Measurements from ENCODE around the gene LTBP1. TPM values are rescaled to one million over a fixed set of nuclear protein-coding genes. Genes with fewer than 3 reads are reported as not detected.

LTBP1 gene
- total RNA-seq, 1 donor from 2014 or later, result 48.4 TPM

- H3K27ac ChIP-seq, result no peak overlapping the region
- no peak overlapping the region for H3K4me3 ChIP-seq
- TF ChIP-seq CTCF (IDR thresholded peaks at IDR 0.05) (no peak), POLR2A (IDR thresholded peaks at IDR 0.05) (no peak), POLR2AphosphoS5 (IDR thresholded peaks at IDR 0.05; ENCODE audit: insufficient read depth in 1 of 2, low read depth in 1 of 2) (no peak)
- DNase-seq (ENCODE audit: extremely low spot score in 2 of 2), result no peak
- no peaks in the 10 kb centered on the region for H3K36me3 ChIP-seq
- H3K27me3 ChIP-seq, result no peaks in the 10 kb centered on the region
- no peaks in the 10 kb centered on the region for H3K9me3 ChIP-seq
- intact Hi-C loops (cut with DNase I), result no loop called here
- no peaks in the 10 kb centered on the region for H3K4me1 ChIP-seq
Measured at GRCh38 chr2:32986480-32986879, 39.7 kb downstream of the LTBP1 start.

GRCh38 chr2:32988525-32988924 lies 41.8 kb downstream of the LTBP1 start:
- no peak for DNase-seq (ENCODE audit: extremely low spot score in 2 of 2)
- intact Hi-C loops (cut with DNase I), result no loop called here

GRCh38 chr2:32990556-32990955 lies 43.8 kb downstream of the LTBP1 start:
- intact Hi-C loops (cut with DNase I), result no loop called here
- Histone ChIP-seq H3K4me3 (no peak overlapping the region), H3K27me3 (no peaks in the 10 kb centered on the region), H3K27ac (no peak overlapping the region), H3K36me3 (no peaks in the 10 kb centered on the region), H3K4me1 (no peaks in the 10 kb centered on the region), H3K9me3 (no peaks in the 10 kb centered on the region)
- DNase-seq (ENCODE audit: extremely low spot score in 2 of 2), result no peak
- no peak for TF ChIP-seq POLR2A (IDR thresholded peaks at IDR 0.05)
- no peak for TF ChIP-seq POLR2AphosphoS5 (IDR thresholded peaks at IDR 0.05; ENCODE audit: insufficient read depth in 1 of 2, low read depth in 1 of 2)
- TF ChIP-seq CTCF (IDR thresholded peaks at IDR 0.05), result no peak

More at GRCh38 chr2:32988525-32988924, 41.8 kb downstream of the LTBP1 start:
- Histone ChIP-seq H3K27me3 (no peaks in the 10 kb centered on the region), H3K36me3 (no peaks in the 10 kb centered on the region), H3K4me3 (no peak overlapping the region), H3K9me3 (no peaks in the 10 kb centered on the region), H3K27ac (no peak overlapping the region), H3K4me1 (no peaks in the 10 kb centered on the region)
- no peak for TF ChIP-seq POLR2AphosphoS5 (IDR thresholded peaks at IDR 0.05; ENCODE audit: insufficient read depth in 1 of 2, low read depth in 1 of 2)
- no peak for TF ChIP-seq CTCF (IDR thresholded peaks at IDR 0.05)
- TF ChIP-seq POLR2A (IDR thresholded peaks at IDR 0.05), result no peak

GRCh38 chr2:32991091-32991845 lies 44.5 kb downstream of the LTBP1 start:
- H3K4me1 ChIP-seq, result no peaks in the 10 kb centered on the region
- no peak overlapping the region for H3K27ac ChIP-seq
- no peak for DNase-seq (ENCODE audit: extremely low spot score in 2 of 2)
- H3K36me3 ChIP-seq, result no peaks in the 10 kb centered on the region
- H3K9me3 ChIP-seq, result no peaks in the 10 kb centered on the region
- TF ChIP-seq CTCF (IDR thresholded peaks at IDR 0.05) (no peak), POLR2A (IDR thresholded peaks at IDR 0.05) (no peak), POLR2AphosphoS5 (IDR thresholded peaks at IDR 0.05; ENCODE audit: insufficient read depth in 1 of 2, low read depth in 1 of 2) (no peak)
- no peak overlapping the region for H3K4me3 ChIP-seq
- intact Hi-C loops (cut with DNase I), result no loop called here
- H3K27me3 ChIP-seq, result no peaks in the 10 kb centered on the region

GRCh38 chr2:32993005-32993539 lies 46.3 kb downstream of the LTBP1 start:
- TF ChIP-seq CTCF (IDR thresholded peaks at IDR 0.05) (no peak), POLR2AphosphoS5 (IDR thresholded peaks at IDR 0.05; ENCODE audit: insufficient read depth in 1 of 2, low read depth in 1 of 2) (no peak), POLR2A (IDR thresholded peaks at IDR 0.05) (no peak)
- Histone ChIP-seq H3K36me3 (no peaks in the 10 kb centered on the region), H3K27ac (no peak overlapping the region), H3K27me3 (no peaks in the 10 kb centered on the region), H3K9me3 (no peaks in the 10 kb centered on the region), H3K4me1 (no peaks in the 10 kb centered on the region), H3K4me3 (no peak overlapping the region)
- intact Hi-C loops (cut with DNase I), result no loop called here
- no peak for DNase-seq (ENCODE audit: extremely low spot score in 2 of 2)

Data from vagina (tissue), 2 donors.